ENCODE results near the gene KPNA2. TPM values are rescaled to one million over a fixed set of nuclear protein-coding genes. Genes with fewer than 3 reads are reported as not detected.
"Not testable (repeated sequence)": the region's sequence is repeated elsewhere in the genome, so short reads cannot be mapped to it uniquely, and the experiment has no call there.

KPNA2 gene
- total and polyA plus RNA-seq, 10 of the 15 experiments (the other 5 are each of a cell fraction or from before 2014, with no cell fraction given), result 202 to 731 (median 283) TPM

- no peak for TF ChIP-seq CEBPZ (IDR thresholded peaks at IDR 0.05; ENCODE audit: low read depth, low read length)
- TF ChIP-seq CHD4 (IDR thresholded peaks at IDR 0.05), result no peak
- TF ChIP-seq POLR2AphosphoS5 (IDR thresholded peaks at IDR 0.05; ENCODE audit: low read length), result no peak
These were observed 45.0 kb downstream of the KPNA2 start (continued) for GRCh38 chr17:68080411-68081150.

GRCh38 chr17:68081305-68082265 is 46.0 kb downstream of the KPNA2 start:
- FAIRE-seq; H3K27ac ChIP-seq (ENCODE audit: control insufficient read depth, insufficient read depth); H4K20me1 ChIP-seq (ENCODE audit: control insufficient read depth, insufficient read depth); DNase-seq (ENCODE audit: low read depth, low spot score); H3K4me3 ChIP-seq; H3K79me2 ChIP-seq (ENCODE audit: control insufficient read depth, insufficient read depth, low read length); H3K36me3 ChIP-seq (ENCODE audit: control insufficient read depth in 2 of 2, insufficient read depth in 2 of 2, low read length in 1 of 2); H2AFZ ChIP-seq (ENCODE audit: control insufficient read depth, low read depth, low read length); BruUV-seq (replicated peaks); H3K9ac ChIP-seq (ENCODE audit: control insufficient read depth, insufficient read depth, low read length); in situ Hi-C loops (cut with MboI); SMC1A ChIA-PET (ENCODE audit: uncharacterized antibody, unreplicated experiment); ATAC-seq; POLR2A ChIA-PET; intact Hi-C loops (cut with micrococcal nuclease; ENCODE audit: unreplicated experiment); H3K4me2 ChIP-seq (ENCODE audit: control insufficient read depth, insufficient read depth); H3K9me3 ChIP-seq (replicated peaks; ENCODE audit: control insufficient read depth, insufficient read depth, low read length); H3K27me3 ChIP-seq (replicated peaks in 1 of 2; ENCODE audit: control insufficient read depth in 2 of 2, insufficient read depth in 2 of 2, low read length in 1 of 2); RAD21 ChIA-PET (ENCODE audit: unreplicated experiment): not testable (repeated sequence)
- peaks cover 11% of the 10 kb centered on the region for H3K4me1 ChIP-seq (ENCODE audit: control insufficient read depth, insufficient read depth, low read length)
- 58% methylated on average over 13 of the region's 13 CpGs for WGBS (ENCODE audit: insufficient coverage, insufficient replicate concordance, low lambda C conversion rate, missing lambda C conversion rate)
- peak; percentile 77 for TF ChIP-seq NFYB (IDR thresholded peaks at IDR 0.05; ENCODE audit: insufficient read depth, low read depth, low read length)
- CTCF ChIA-PET, result interaction anchor here (0.7 kb wide), 1 partner anchor 24 kb away, joined by 3 read pairs; no protein-coding TSS in a partner anchor

Measured in GM12878 (cell line).